ENCODE measurements around the gene CHKB.

The CHKB gene

GRCh38 chr22:50531546-50531961, 51.1 kb downstream of the CHKB start:
- DNase-seq (ENCODE audit: low read depth in 2 of 2, low spot score in 1 of 2): peak in 1 of 2 donors; percentile 43

GRCh38 chr22:50530877-50531545, 51.6 kb downstream of the CHKB start:
- DNase-seq (ENCODE audit: low read depth in 2 of 2, low spot score in 1 of 2): peak in 1 of 2 donors; percentile 73

GRCh38 chr22:50530580-50530876, 52.1 kb downstream of the CHKB start:
- no peak for DNase-seq (ENCODE audit: low read depth in 2 of 2, low spot score in 1 of 2)

GRCh38 chr22:50529897-50530579, 52.6 kb downstream of the CHKB start, which contains the start of gene TYMP:
Gene TYMP (minus strand): TSS chr22:50530012. CDS start chr22:50529709, 303 bp downstream.
- DNase-seq (ENCODE audit: low read depth in 2 of 2, low spot score in 1 of 2): peak in 1 of 2 donors; percentile 36

GRCh38 chr22:50529416-50529896, 53.2 kb downstream of the CHKB start:
- DNase-seq (ENCODE audit: low read depth in 2 of 2, low spot score in 1 of 2): no peak

All from stimulated activated CD8-positive, alpha-beta memory T cell treated with anti-CD3 and anti-CD28 coated beads, Interleukin-4, amount 100 ng/mL, for 4 hours (primary cell).